Adipose tissue (tissue), 3 donors: Measurements from ENCODE around the gene ITGBL1. TPM values are rescaled to one million over a fixed set of nuclear protein-coding genes. Genes with fewer than 3 reads are reported as not detected.

Experiments
- H3K27ac ChIP-seq: one replicate; pipeline ENCODE4 v1.5.1; 2013; ENCODE audit warnings: low read depth, low read length
- WGBS, 3 donors: extraction: QIAGEN DNeasy Blood & Tissue Kit; methylation state at CpG; one replicate each; pipeline ENCODE4 v1.1.7; 2013; 5-methylcytosine and 5-hydroxymethylcytosine counted together
- polyA plus RNA-seq, 3 donors: library from polyadenylated mRNA; stranded (reverse); fragments of 200-250 nt; gene quantifications; one replicate each; pipeline ENCODE4 v1.2.3, GENCODE V29; 2013
- donor health status: healthy with polysubstance abuse.
- donor health status: Bipolar disorder and iron deficiency.
- donor health status: healthy.

Gene ITGBL1
- polyA plus RNA-seq, 3 donors = 0.36 to 1.6 (median 0.45) TPM

DNA sequence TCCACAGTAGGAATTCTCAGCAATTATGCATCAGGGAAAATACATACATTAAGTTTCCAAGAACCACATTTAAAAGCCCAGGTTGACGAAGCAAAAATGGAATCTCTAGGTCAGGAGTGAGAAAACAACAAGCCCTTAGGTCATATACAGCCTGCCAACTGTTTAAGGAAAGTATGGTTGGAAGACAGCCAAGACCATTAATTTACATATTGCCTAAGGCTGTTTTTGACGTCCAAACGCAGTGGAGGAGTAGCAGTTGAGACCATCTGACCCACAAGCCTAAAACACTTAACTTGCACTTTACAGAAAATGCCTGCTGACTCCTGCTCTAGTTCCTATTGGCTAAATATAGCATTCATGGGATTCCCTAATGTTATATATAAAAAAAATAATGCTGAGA is 299.0 kb downstream of the ITGBL1 start:
- no peak overlapping the region for H3K27ac ChIP-seq
- WGBS, 3 donors = 5 to 10% (median 8%) methylated on average over 3 of the region's 3 CpGs

- no peak overlapping the region for H3K27ac ChIP-seq
- 86 to 89% (median 87%) methylated on average over 3 of the region's 3 CpGs for WGBS, 3 donors
Observed at GRCh38 chr13:101752432-101752831, 300.0 kb downstream of the ITGBL1 start.

GRCh38 chr13:101755228-101755887 is 302.9 kb downstream of the ITGBL1 start:
- H3K27ac ChIP-seq = no peak overlapping the region
- 26 to 78% (median 77%) methylated on average over 6 of the region's 6 CpGs for WGBS, 3 donors

GRCh38 chr13:101757446-101758039 is 305.1 kb downstream of the ITGBL1 start:
- H3K27ac ChIP-seq = no peak overlapping the region
- 8 to 17% (median 8%) methylated on average over 1 of the region's 1 CpG for WGBS, 3 donors

DNA sequence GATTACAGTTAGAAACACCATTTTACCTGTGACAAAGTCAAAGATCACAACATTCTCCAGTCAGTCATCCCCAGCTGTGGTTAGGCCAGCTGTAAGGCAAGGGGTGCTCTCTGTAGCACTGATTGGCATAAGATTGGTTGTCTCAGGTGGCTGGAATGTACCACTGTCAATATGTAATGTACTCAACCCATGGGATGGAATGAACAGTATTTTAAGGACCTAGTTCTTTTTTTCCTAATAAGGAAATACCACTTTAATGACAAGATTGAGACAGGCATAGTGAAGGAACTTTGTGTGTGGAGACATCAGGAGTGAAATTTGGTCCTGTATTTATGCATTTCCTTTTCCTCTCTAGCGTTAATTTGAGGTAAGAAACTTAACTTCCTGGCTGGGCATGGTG is 310.7 kb downstream of the ITGBL1 start:
- 33 to 57% (median 48%) methylated on average over 1 of the region's 1 CpG for WGBS, 3 donors
- H3K27ac ChIP-seq = no peak overlapping the region

Other genes with a start within 250 kb of the ITGBL1 start
- under 1 TPM; 0.09 to 0.97 (median 0.45) TPM for gene NALCN, start 36.2 kb upstream of the ITGBL1 start, polyA plus RNA-seq